NCI-H2196 treated with DMSO at 0.1 percent for 48 hours (cell line): ENCODE measurements around the gene ADPRS.
A peak's percentile ranks its signal among the peaks of the same experiment; 100 is the strongest.

Experiments used
- DNase-seq: peaks from one replicate; lab custom pipeline; 2025; ENCODE audit not compliant: unreplicated experiment; lab: John Stamatoyannopoulos, UW

The ADPRS gene

GRCh38 chr1:36128905-36129206 lies 40.2 kb downstream of the ADPRS start:
- DNase-seq, result no peak

- no peak for DNase-seq
These were observed 43.3 kb downstream of the ADPRS start for GRCh38 chr1:36132029-36132428.

- peak; percentile 77 for DNase-seq
These were observed 44.8 kb downstream of the ADPRS start for GRCh38 chr1:36133484-36133883.

- no peak for DNase-seq
These were observed 45.3 kb downstream of the ADPRS start for GRCh38 chr1:36134031-36134430.

- no peak for DNase-seq
These were observed 46.0 kb downstream of the ADPRS start for GRCh38 chr1:36134505-36135329.

GRCh38 chr1:36135330-36135667 lies 46.6 kb downstream of the ADPRS start:
- no peak for DNase-seq

GRCh38 chr1:36135796-36136195 lies 47.1 kb downstream of the ADPRS start:
- no peak for DNase-seq

GRCh38 chr1:36136535-36136934 lies 47.8 kb downstream of the ADPRS start:
- DNase-seq, result no peak

GRCh38 chr1:36137226-36137625 lies 48.5 kb downstream of the ADPRS start:
- DNase-seq, result no peak

- no peak for DNase-seq
These were observed 49.1 kb downstream of the ADPRS start for GRCh38 chr1:36137776-36138175.

GRCh38 chr1:36139521-36139920 lies 50.8 kb downstream of the ADPRS start:
- no peak for DNase-seq

- peak; percentile 66 for DNase-seq
These were observed 53.4 kb downstream of the ADPRS start for GRCh38 chr1:36142121-36142520.

- DNase-seq, result no peak
These were observed 54.7 kb downstream of the ADPRS start for GRCh38 chr1:36143424-36143823.
